ENCODE results near the gene SMARCC2.

SMARCC2 gene

DNA sequence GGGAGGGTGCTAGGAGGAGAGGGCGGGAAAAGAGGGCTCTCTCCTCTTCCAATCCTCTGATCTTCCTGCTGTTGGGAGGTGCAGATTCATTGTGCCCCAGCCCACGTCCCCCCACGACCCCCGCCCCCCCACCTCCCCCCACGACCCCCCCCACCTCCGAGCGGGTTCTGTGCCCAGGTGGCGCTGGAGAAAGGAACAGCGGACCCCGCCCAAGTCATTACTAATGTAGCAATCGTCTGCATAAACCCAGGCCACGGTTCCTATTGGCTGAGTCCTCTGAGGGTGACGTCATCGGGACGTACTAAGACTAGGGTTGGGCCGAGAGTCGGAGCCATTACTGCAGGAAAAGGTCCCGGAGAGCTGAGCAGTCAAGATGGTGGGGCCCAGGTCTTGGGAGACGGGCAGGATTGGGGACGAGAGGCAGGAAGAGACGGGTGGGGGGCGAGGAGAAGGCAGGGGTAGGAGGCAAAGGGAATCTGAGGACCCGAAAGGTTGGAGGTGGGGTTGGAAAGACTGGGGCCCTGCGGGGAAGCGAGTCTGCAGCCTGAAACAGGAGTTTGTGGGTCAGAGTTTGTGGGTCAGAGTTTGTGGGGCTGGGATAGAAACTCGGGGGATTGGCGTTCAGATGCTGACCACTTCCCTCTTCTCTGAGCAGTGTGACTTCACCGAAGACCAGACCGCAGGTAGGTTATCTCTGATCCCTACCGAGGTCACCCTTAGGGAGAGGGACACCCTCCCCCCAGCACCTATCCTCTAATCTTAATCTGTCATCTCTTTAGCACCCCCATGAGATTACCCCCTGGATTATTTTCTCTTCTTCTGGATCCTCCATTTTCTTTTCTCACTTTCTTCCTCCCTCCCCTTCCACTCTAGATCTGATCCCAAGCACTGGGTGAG lies 31.0 kb downstream of the SMARCC2 start, which contains the start of gene MYL6 (continued):
- TF ChIP-seq, protein P1, sequence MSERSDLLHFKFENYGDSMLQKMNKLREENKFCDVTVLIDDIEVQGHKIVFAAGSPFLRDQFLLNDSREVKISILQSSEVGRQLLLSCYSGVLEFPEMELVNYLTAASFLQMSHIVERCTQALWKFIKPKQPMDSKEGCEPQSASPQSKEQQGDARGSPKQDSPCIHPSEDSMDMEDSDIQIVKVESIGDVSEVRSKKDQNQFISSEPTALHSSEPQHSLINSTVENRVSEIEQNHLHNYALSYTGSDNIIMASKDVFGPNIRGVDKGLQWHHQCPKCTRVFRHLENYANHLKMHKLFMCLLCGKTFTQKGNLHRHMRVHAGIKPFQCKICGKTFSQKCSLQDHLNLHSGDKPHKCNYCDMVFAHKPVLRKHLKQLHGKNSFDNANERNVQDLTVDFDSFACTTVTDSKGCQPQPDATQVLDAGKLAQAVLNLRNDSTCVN (tag by site-specific recombination; optimal IDR thresholded peaks at IDR 0.05): peak; percentile 24
- TF ChIP-seq ZNF426 (tag by site-specific recombination; IDR thresholded peaks at IDR 0.05) (no peak), ZNF544 (tag by site-specific recombination; IDR thresholded peaks at IDR 0.05) (no peak), ZNF24 (tag by site-specific recombination; IDR thresholded peaks at IDR 0.05) (peak; percentile 86), ZSCAN16 (tag by site-specific recombination; IDR thresholded peaks at IDR 0.05) (no peak; the same call in 1 of the 2 replicates), ZNF837 (tag by site-specific recombination; IDR thresholded peaks at IDR 0.05) (peak; percentile 71; the same call in 1 of the 2 replicates), PRDM2 (tag by site-specific recombination; IDR thresholded peaks at IDR 0.05; ENCODE audit: borderline replicate concordance) (no peak), ZNF626 (tag by site-specific recombination; IDR thresholded peaks at IDR 0.05) (no peak), ZNF785 (tag by site-specific recombination; IDR thresholded peaks at IDR 0.05) (no peak), ZNF404 (tag by site-specific recombination; IDR thresholded peaks at IDR 0.05) (no peak), ZNF600 (tag by site-specific recombination; IDR thresholded peaks at IDR 0.05) (peak; percentile 78), ZNF548 (tag by site-specific recombination; IDR thresholded peaks at IDR 0.05) (no peak), ZNF830 (tag by site-specific recombination; IDR thresholded peaks at IDR 0.05; ENCODE audit: low read depth) (no peak), ZBTB11 (tag by site-specific recombination; conservative IDR thresholded peaks at IDR 0.05; ENCODE audit: low read depth) (peak; percentile 24; the same call in 1 of the 2 replicates), ZNF580 (tag by site-specific recombination; IDR thresholded peaks at IDR 0.05) (peak; percentile 85), ZNF624 (tag by site-specific recombination; IDR thresholded peaks at IDR 0.05) (no peak), ZNF19 (tag by site-specific recombination; IDR thresholded peaks at IDR 0.05; ENCODE audit: low read depth) (no peak), KLF1 (tag by site-specific recombination; IDR thresholded peaks at IDR 0.05) (peak; percentile 84), ZSCAN23 (tag by site-specific recombination; IDR thresholded peaks at IDR 0.05) (peak; percentile 82; the same call in 1 of the 2 replicates), ZNF473 (tag by site-specific recombination; IDR thresholded peaks at IDR 0.05) (no peak), ZNF621 (tag by site-specific recombination; IDR thresholded peaks at IDR 0.05) (no peak), ZNF146 (tag by site-specific recombination; IDR thresholded peaks at IDR 0.05) (no peak; the same call in none of the 2 replicates)
- TF ChIP-seq, protein P2, sequence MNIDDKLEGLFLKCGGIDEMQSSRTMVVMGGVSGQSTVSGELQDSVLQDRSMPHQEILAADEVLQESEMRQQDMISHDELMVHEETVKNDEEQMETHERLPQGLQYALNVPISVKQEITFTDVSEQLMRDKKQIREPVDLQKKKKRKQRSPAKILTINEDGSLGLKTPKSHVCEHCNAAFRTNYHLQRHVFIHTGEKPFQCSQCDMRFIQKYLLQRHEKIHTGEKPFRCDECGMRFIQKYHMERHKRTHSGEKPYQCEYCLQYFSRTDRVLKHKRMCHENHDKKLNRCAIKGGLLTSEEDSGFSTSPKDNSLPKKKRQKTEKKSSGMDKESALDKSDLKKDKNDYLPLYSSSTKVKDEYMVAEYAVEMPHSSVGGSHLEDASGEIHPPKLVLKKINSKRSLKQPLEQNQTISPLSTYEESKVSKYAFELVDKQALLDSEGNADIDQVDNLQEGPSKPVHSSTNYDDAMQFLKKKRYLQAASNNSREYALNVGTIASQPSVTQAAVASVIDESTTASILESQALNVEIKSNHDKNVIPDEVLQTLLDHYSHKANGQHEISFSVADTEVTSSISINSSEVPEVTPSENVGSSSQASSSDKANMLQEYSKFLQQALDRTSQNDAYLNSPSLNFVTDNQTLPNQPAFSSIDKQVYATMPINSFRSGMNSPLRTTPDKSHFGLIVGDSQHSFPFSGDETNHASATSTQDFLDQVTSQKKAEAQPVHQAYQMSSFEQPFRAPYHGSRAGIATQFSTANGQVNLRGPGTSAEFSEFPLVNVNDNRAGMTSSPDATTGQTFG (tag by site-specific recombination; IDR thresholded peaks at IDR 0.05; ENCODE audit: borderline replicate concordance): peak; percentile 79; the same call in 1 of the 2 replicates
- TF ChIP-seq, protein P3, sequence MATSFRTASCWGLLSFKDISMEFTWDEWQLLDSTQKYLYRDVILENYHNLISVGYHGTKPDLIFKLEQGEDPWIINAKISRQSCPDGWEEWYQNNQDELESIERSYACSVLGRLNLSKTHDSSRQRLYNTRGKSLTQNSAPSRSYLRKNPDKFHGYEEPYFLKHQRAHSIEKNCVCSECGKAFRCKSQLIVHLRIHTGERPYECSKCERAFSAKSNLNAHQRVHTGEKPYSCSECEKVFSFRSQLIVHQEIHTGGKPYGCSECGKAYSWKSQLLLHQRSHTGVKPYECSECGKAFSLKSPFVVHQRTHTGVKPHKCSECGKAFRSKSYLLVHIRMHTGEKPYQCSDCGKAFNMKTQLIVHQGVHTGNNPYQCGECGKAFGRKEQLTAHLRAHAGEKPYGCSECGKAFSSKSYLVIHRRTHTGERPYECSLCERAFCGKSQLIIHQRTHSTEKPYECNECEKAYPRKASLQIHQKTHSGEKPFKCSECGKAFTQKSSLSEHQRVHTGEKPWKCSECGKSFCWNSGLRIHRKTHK (tag by site-specific recombination; IDR thresholded peaks at IDR 0.05): 0 out of 2 replicates have a peak, but pooled peaks have one; percentile 6

All from HEK293 (cell line).